Osteocyte (in vitro differentiated cells): ENCODE results near the gene PTBP3. TPM values are rescaled to one million over a fixed set of nuclear protein-coding genes. Genes with fewer than 3 reads are reported as not detected.
A peak's percentile ranks its signal among the peaks of the same experiment; 100 is the strongest.

ENCODE experiments used
- DNase-seq: peaks from one replicate; pipeline ENCODE4 v3.0.0; 2021; ENCODE audit warnings: mixed read lengths; ENCODE audit not compliant: unreplicated experiment; ENCODE audit errors: extremely low spot score
- H3K27ac Mint-ChIP-seq: one replicate; pipeline ENCODE4 v1.8.0; 2021; ENCODE audit warnings: mild to moderate bottlenecking, mixed read lengths; ENCODE audit not compliant: unreplicated experiment
- H3K27me3 Mint-ChIP-seq: one replicate; pipeline ENCODE4 v1.8.0; 2021; ENCODE audit warnings: mixed read lengths; ENCODE audit not compliant: unreplicated experiment
- H3K36me3 Mint-ChIP-seq: one replicate; pipeline ENCODE4 v1.8.0; 2021; ENCODE audit warnings: mixed read lengths; ENCODE audit not compliant: unreplicated experiment
- H3K4me1 Mint-ChIP-seq: one replicate; pipeline ENCODE4 v1.8.0; 2021; ENCODE audit warnings: mixed read lengths; ENCODE audit not compliant: unreplicated experiment
- H3K4me3 Mint-ChIP-seq: one replicate; pipeline ENCODE4 v1.8.0; 2021; ENCODE audit warnings: mild to moderate bottlenecking, moderate library complexity, mixed read lengths; ENCODE audit not compliant: unreplicated experiment
- H3K9me3 Mint-ChIP-seq: one replicate; pipeline ENCODE4 v1.8.0; 2021; ENCODE audit warnings: mixed read lengths; ENCODE audit not compliant: unreplicated experiment
- total RNA-seq: library from RNA; stranded (reverse); gene quantifications from 2 replicates; pipeline ENCODE4 v1.2.1, GENCODE V29; 2021
- TF ChIP-seq, protein P1 (sequence below): fragments of 200-600 bp; sonication (generic); IDR thresholded peaks from 2 replicates; pipeline ENCODE4 v1.5.0; 2021; ENCODE audit warnings: antibody characterized with exemption, mild to moderate bottlenecking, moderate library complexity

The PTBP3 gene
- total RNA-seq, 1 donor from 2014 or later = 47.6 TPM

DNA sequence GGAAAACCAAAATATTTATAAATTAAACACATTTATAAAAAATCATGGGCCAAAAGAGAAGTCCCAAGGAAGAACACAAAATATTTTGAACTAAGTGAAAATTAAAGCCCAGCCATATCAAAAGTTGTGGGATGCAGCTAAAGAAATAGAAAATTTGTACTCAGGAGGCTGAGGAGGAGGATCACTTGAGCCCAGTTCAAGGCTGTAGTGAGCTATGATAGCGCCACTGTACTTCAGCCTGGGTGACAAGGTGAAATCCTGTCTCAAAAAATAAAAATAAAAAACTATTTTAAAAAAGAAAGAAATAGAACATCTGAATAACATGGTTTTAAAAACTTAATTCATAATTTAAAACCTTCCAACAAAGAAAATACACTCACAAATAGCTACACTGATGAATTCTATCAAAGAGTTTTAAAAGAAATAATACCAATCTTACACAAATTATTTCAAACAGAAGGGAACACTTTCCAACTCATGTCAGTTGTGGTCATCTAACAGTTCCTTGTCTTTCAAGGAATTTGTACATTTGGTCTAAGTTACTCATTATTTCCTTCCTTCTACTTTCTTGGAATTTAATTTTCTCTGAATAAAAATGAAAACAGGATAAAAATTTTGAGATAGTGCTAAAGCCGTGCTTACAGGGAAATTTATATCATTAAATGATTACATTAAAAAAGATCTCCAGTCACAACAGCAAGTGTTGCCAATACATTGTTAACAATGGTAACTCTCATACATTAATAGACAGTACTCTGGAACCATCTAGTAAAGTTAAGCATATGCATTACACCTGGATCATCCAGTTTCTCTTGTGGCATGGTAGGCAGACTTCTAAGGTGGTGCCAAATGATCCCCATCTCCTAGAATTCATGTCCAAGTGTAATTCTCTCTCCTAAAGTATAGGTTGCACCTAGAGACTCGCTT is 17.8 kb downstream of the PTBP3 start:
- Mint-ChIP-seq H3K36me3 (peaks cover 5% of the 10 kb centered on the region), H3K4me3 (no peak overlapping the region), H3K9me3 (no peaks in the 10 kb centered on the region)

GRCh38 chr9:112312139-112312538 is 21.3 kb downstream of the PTBP3 start:
- DNase-seq = no peak
- TF ChIP-seq, protein P1, sequence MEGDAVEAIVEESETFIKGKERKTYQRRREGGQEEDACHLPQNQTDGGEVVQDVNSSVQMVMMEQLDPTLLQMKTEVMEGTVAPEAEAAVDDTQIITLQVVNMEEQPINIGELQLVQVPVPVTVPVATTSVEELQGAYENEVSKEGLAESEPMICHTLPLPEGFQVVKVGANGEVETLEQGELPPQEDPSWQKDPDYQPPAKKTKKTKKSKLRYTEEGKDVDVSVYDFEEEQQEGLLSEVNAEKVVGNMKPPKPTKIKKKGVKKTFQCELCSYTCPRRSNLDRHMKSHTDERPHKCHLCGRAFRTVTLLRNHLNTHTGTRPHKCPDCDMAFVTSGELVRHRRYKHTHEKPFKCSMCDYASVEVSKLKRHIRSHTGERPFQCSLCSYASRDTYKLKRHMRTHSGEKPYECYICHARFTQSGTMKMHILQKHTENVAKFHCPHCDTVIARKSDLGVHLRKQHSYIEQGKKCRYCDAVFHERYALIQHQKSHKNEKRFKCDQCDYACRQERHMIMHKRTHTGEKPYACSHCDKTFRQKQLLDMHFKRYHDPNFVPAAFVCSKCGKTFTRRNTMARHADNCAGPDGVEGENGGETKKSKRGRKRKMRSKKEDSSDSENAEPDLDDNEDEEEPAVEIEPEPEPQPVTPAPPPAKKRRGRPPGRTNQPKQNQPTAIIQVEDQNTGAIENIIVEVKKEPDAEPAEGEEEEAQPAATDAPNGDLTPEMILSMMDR = no peak
- H3K27me3 Mint-ChIP-seq = no peaks in the 10 kb centered on the region
- no peaks in the 10 kb centered on the region for H3K9me3 Mint-ChIP-seq
- H3K4me3 Mint-ChIP-seq = no peak overlapping the region
- peaks cover 28% of the 10 kb centered on the region for H3K4me1 Mint-ChIP-seq
- H3K27ac Mint-ChIP-seq = no peak overlapping the region
- peaks cover 5% of the 10 kb centered on the region for H3K36me3 Mint-ChIP-seq

More for the DNA sequence above, 17.8 kb downstream of the PTBP3 start:
- peak overlapping the region; percentile 13 for H3K27ac Mint-ChIP-seq
- no peak for DNase-seq
- H3K4me1 Mint-ChIP-seq = peaks cover 26% of the 10 kb centered on the region
- TF ChIP-seq, protein P1 = no peak
- no peaks in the 10 kb centered on the region for H3K27me3 Mint-ChIP-seq

DNA sequence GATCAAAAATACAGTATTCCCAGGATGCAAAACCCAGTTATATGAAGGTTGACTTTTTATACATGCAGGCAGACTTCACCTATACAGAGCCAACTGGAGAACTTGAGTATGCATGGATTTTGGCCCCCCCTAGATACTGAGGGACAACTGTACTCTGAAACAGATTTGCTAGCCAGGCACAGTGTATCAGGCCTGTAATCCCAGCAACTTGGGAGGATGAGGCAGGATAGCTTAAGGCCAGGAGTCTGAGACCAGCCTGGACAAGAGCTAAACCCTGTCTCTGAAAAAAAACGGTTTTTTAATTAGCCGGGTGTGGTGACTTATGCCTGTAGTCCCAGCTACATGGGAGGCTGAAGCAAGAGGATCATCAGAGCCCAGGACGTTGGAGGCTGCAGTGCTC is 21.9 kb downstream of the PTBP3 start:
- Mint-ChIP-seq H3K27me3 (no peaks in the 10 kb centered on the region), H3K9me3 (no peaks in the 10 kb centered on the region), H3K4me1 (peaks cover 27% of the 10 kb centered on the region)

GRCh38 chr9:112310826-112311225 is 22.6 kb downstream of the PTBP3 start:
- Mint-ChIP-seq H3K27ac (no peak overlapping the region), H3K36me3 (peaks cover 5% of the 10 kb centered on the region), H3K4me1 (peaks cover 20% of the 10 kb centered on the region), H3K9me3 (no peaks in the 10 kb centered on the region), H3K27me3 (no peaks in the 10 kb centered on the region), H3K4me3 (no peak overlapping the region)
- DNase-seq = no peak
- TF ChIP-seq, protein P1 = no peak

More for the DNA sequence above, 21.9 kb downstream of the PTBP3 start:
- TF ChIP-seq, protein P1 = no peak
- H3K4me3 Mint-ChIP-seq = no peak overlapping the region
- no peak for DNase-seq
- H3K27ac Mint-ChIP-seq = no peak overlapping the region
- H3K36me3 Mint-ChIP-seq = peaks cover 5% of the 10 kb centered on the region

DNA sequence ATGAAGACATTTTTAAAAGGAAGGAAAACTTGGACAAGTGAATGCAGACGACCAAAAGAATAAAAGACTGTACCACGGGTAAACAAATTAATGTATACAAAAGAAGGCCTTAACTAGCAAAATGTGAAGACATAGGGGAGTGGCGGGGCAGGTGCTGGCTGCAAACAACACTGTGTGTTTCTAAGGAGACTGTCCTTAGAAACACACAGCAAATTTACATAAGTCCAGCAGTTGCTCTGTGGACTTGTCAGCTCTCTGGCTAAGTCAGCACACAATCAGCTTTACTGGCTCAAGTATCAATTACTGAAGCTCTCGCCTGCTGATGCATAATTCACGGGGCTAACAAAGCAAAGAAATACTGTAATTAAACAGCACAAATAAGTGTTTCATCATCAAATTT is 24.8 kb downstream of the PTBP3 start:
- Mint-ChIP-seq H3K9me3 (no peaks in the 10 kb centered on the region), H3K36me3 (peaks cover 3% of the 10 kb centered on the region), H3K4me1 (peaks cover 10% of the 10 kb centered on the region), H3K4me3 (no peak overlapping the region), H3K27ac (no peak overlapping the region), H3K27me3 (no peaks in the 10 kb centered on the region)
- no peak for DNase-seq
- TF ChIP-seq, protein P1 = no peak
